ENCODE results near the gene FLT1. TPM values are rescaled to one million over a fixed set of nuclear protein-coding genes. Genes with fewer than 3 reads are reported as not detected.

The FLT1 gene
- total and polyA plus RNA-seq, 2 of the 13 experiments (the other 11 are each of a cell fraction or from before 2014, with no cell fraction given), result 0.02 TPM; not detected in 1

DNA sequence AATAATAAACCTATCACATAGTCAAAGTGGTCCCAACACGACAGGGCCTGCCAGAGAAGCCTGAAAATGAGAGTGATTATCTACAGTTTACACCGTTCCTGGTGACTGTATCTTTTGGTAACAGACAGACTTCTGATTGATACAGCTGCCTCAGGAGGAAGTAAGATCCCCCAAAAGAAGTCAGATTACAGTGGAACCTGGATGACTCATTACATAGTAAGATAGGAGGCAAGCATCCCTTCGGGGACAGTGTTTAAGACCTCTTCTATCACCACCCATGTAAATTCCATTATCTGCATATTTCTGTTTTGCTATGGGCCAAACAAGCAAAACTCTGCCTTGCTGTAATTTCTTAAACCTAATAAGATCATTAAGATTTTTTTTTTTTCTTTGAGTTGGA, 44.0 kb upstream of the FLT1 start:
- Histone ChIP-seq H3K9ac (ENCODE audit: insufficient read depth, low read depth, low read length) (no peak overlapping the region), H3K4me2 (ENCODE audit: low read depth, low read length) (no peak overlapping the region), H3K27me3 (ENCODE audit: control insufficient read depth in 1 of 2, insufficient read depth in 2 of 2, low read length in 2 of 2) (peaks cover 0 to under 1% of the 10 kb centered on the region in 2 experiments; a peak in 2 of 5 replicates), H3K27ac (ENCODE audit: extremely low read length, insufficient read depth, low read length) (no peak overlapping the region), H3K4me1 (ENCODE audit: insufficient read depth, low read length) (no peaks in the 10 kb centered on the region), H4K20me1 (ENCODE audit: insufficient read depth, low read length) (no peaks in the 10 kb centered on the region), H3K4me3 (replicated peaks in 1 of 3; ENCODE audit: insufficient read depth in 1 of 3, low read depth in 2 of 3, low read length in 3 of 3) (no peak overlapping the region), H3K36me3 (replicated peaks in 1 of 2; ENCODE audit: control insufficient read depth in 1 of 2, insufficient read depth in 2 of 2, low read length in 2 of 2) (no peaks in the 10 kb centered on the region), H3K79me2 (ENCODE audit: insufficient read depth, low read length) (no peaks in the 10 kb centered on the region), H2AFZ (ENCODE audit: low read length) (no peak overlapping the region), H3K9me3 (ENCODE audit: low read length) (no peaks in the 10 kb centered on the region)
- DNase-seq (ENCODE audit: low spot score) (no peak), FAIRE-seq (no peak), ATAC-seq (no peak)
- POLR2A ChIA-PET, result no interaction called here
- no TSS peak for BruUV-seq (replicated peaks)
- in situ Hi-C loops (cut with HindIII; ENCODE audit: extremely low pct_ligation_motif_present, low pct_unique_long_range_greater_than_20kb) (no loop called here), intact Hi-C loops (cut with micrococcal nuclease; ENCODE audit: unreplicated experiment) (no loop called here)
- 37% methylated on average over 3 of the region's 3 CpGs for WGBS (ENCODE audit: low lambda C conversion rate)
- TF ChIP-seq RFX3 (CRISPR knock-in tag; IDR thresholded peaks at IDR 0.05) (no peak), ZNF619 (CRISPR knock-in tag; IDR thresholded peaks at IDR 0.05) (no peak), SRY (CRISPR knock-in tag; IDR thresholded peaks at IDR 0.05) (no peak), POLR2AphosphoS5 (IDR thresholded peaks at IDR 0.05; ENCODE audit: low read depth, low read length) (no peak), NFIC (IDR thresholded peaks at IDR 0.05; ENCODE audit: low read length) (no peak), GATAD1 (CRISPR knock-in tag; IDR thresholded peaks at IDR 0.05) (no peak), DPF2 (CRISPR knock-in tag; IDR thresholded peaks at IDR 0.05; ENCODE audit: borderline replicate concordance, low read depth) (no peak), ZMAT5 (CRISPR knock-in tag; IDR thresholded peaks at IDR 0.05; ENCODE audit: borderline replicate concordance, low read depth) (no peak), TBX2 (CRISPR knock-in tag; IDR thresholded peaks at IDR 0.05; ENCODE audit: borderline replicate concordance) (no peak), YY1 (IDR thresholded peaks at IDR 0.05; ENCODE audit: insufficient read depth, insufficient replicate concordance, low read depth, low read length) (no peak)
- CTCF ChIA-PET (ENCODE audit: low intra/inter-chr PET ratio, low total read pairs), result no interaction called here

DNA sequence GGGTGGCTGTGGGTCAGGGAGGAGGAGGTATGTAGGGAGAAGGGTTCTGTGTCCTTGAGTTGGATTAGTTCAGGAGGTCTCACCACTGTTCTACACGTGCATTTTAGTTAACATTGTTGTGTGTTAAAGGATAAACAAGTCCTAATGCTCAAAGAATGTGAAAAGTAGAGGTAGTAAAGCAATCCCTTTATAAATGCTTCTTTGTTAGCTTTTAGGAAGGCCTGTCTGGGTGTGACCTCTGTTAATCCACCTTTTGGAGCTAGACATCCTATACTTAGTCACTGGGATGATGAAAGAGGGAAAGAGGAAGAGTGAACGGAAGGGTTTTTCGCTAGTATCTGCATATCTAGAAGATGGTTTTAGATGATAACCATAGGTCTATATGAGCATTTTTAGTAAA, 42.2 kb upstream of the FLT1 start:
- 4% methylated on average over 3 of the region's 3 CpGs for WGBS (ENCODE audit: low lambda C conversion rate)
- Histone ChIP-seq H3K4me3 (replicated peaks in 1 of 3; ENCODE audit: insufficient read depth in 1 of 3, low read depth in 2 of 3, low read length in 3 of 3) (no peak overlapping the region), H3K9me3 (ENCODE audit: low read length) (no peaks in the 10 kb centered on the region), H4K20me1 (ENCODE audit: insufficient read depth, low read length) (no peaks in the 10 kb centered on the region), H3K9ac (ENCODE audit: insufficient read depth, low read depth, low read length) (no peak overlapping the region), H3K4me1 (ENCODE audit: insufficient read depth, low read length) (0 out of 2 replicates have a peak, but pooled peaks cover under 1% of the 10 kb centered on the region), H3K27me3 (ENCODE audit: control insufficient read depth in 1 of 2, insufficient read depth in 2 of 2, low read length in 2 of 2) (peaks cover 0 to 16% of the 10 kb centered on the region in 2 experiments; a peak in 3 of 5 replicates), H2AFZ (ENCODE audit: low read length) (no peak overlapping the region), H3K27ac (ENCODE audit: extremely low read length, insufficient read depth, low read length) (no peak overlapping the region), H3K36me3 (replicated peaks in 1 of 2; ENCODE audit: control insufficient read depth in 1 of 2, insufficient read depth in 2 of 2, low read length in 2 of 2) (no peaks in the 10 kb centered on the region), H3K4me2 (ENCODE audit: low read depth, low read length) (no peak overlapping the region), H3K79me2 (ENCODE audit: insufficient read depth, low read length) (no peaks in the 10 kb centered on the region)
- intact Hi-C loops (cut with micrococcal nuclease; ENCODE audit: unreplicated experiment) (no loop called here), in situ Hi-C loops (cut with HindIII; ENCODE audit: extremely low pct_ligation_motif_present, low pct_unique_long_range_greater_than_20kb) (no loop called here)
- DNase-seq (ENCODE audit: low spot score) (no peak), ATAC-seq (no peak), FAIRE-seq (no peak)
- CTCF ChIA-PET (ENCODE audit: low intra/inter-chr PET ratio, low total read pairs), result no interaction called here
- POLR2A ChIA-PET, result no interaction called here
- BruUV-seq (replicated peaks), result no TSS peak
- TF ChIP-seq TSC22D2 (CRISPR knock-in tag; IDR thresholded peaks at IDR 0.05; ENCODE audit: borderline replicate concordance) (no peak), PAX8 (CRISPR knock-in tag; IDR thresholded peaks at IDR 0.05; ENCODE audit: borderline replicate concordance) (no peak), ZIK1 (CRISPR knock-in tag; IDR thresholded peaks at IDR 0.05; ENCODE audit: borderline replicate concordance, low read depth) (no peak), ZNF720 (CRISPR knock-in tag; IDR thresholded peaks at IDR 0.05) (no peak), SP4 (CRISPR knock-in tag; IDR thresholded peaks at IDR 0.05) (no peak), TMF1 (CRISPR knock-in tag; IDR thresholded peaks at IDR 0.05; ENCODE audit: low read depth) (no peak), REXO4 (CRISPR knock-in tag; IDR thresholded peaks at IDR 0.05; ENCODE audit: borderline replicate concordance) (no peak), POLR2G (IDR thresholded peaks at IDR 0.05; ENCODE audit: low read depth, low read length) (no peak), HMG20A (CRISPR knock-in tag; IDR thresholded peaks at IDR 0.05; ENCODE audit: borderline replicate concordance) (no peak), FOXJ3 (CRISPR knock-in tag; IDR thresholded peaks at IDR 0.05; ENCODE audit: borderline replicate concordance) (no peak)
- TF ChIP-seq, protein P1, sequence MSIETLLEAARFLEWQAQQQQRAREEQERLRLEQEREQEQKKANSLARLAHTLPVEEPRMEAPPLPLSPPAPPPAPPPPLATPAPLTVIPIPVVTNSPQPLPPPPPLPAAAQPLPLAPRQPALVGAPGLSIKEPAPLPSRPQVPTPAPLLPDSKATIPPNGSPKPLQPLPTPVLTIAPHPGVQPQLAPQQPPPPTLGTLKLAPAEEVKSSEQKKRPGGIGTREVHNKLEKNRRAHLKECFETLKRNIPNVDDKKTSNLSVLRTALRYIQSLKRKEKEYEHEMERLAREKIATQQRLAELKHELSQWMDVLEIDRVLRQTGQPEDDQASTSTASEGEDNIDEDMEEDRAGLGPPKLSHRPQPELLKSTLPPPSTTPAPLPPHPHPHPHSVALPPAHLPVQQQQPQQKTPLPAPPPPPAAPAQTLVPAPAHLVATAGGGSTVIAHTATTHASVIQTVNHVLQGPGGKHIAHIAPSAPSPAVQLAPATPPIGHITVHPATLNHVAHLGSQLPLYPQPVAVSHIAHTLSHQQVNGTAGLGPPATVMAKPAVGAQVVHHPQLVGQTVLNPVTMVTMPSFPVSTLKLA (IDR thresholded peaks at IDR 0.05), result no peak
